Prostate gland (tissue), 2 donors: ENCODE data around the gene CNTNAP2. TPM values are rescaled to one million over a fixed set of nuclear protein-coding genes. Genes with fewer than 3 reads are reported as not detected.

Experiments used
- DNase-seq: peaks from one replicate; pipeline ENCODE4 v3.0.0-alpha.2; 2019; ENCODE audit warnings: low spot score
- H3K27ac ChIP-seq, 2 donors: fragments of 200-600 bp; sonication (generic); 2 replicates each; pipeline ENCODE4 v1.5.1; 2017 to 2019
- H3K27me3 ChIP-seq: fragments of 200-600 bp; sonication (generic); replicated peaks from 2 replicates; pipeline ENCODE4 v1.5.1; 2019; ENCODE audit not compliant: insufficient read depth
- H3K36me3 ChIP-seq, 2 donors: fragments of 200-600 bp; sonication (generic); 1 replicate in 1 of 2; 2 replicates in 1 of 2; pipeline versions ENCODE4 v1.5.1 to v1.8.1; 2017 to 2019
- H3K4me1 ChIP-seq: fragments of 200-600 bp; sonication (generic); replicated peaks from 2 replicates; pipeline ENCODE4 v1.5.1; 2019
- H3K4me3 ChIP-seq, 2 donors: fragments of 200-600 bp; sonication (generic); 2 replicates each; pipeline ENCODE4 v1.5.1; 2017 to 2019
- H3K9me3 ChIP-seq: fragments of 200-600 bp; sonication (generic); 2 replicates; pipeline ENCODE4 v1.5.1; 2017
- POLR2A ChIP-seq: fragments of 450-650 bp; IDR thresholded peaks from one replicate; pipeline ENCODE4 v1.6.1; 2016; ENCODE audit warnings: antibody characterized with exemption, mild to moderate bottlenecking
- POLR2AphosphoS5 ChIP-seq: sonication (generic); formaldehyde crosslinking; IDR thresholded peaks from one replicate; pipeline ENCODE4 v1.6.1; 2017; ENCODE audit warnings: antibody characterized with exemption
- WGBS: methylation state at CpG from one replicate; pipeline ENCODE4 v1.1.5; 2018; 5-methylcytosine and 5-hydroxymethylcytosine counted together
- intact Hi-C: fragments of 100-400 bp; cut with DNase I; formaldehyde crosslinking; loops from one replicate; pipeline ENCODE4 v1.14.2; 2022
- total RNA-seq, 2 donors: library from RNA; depleted of rRNA; stranded (reverse); fragments of >200 nt; gene quantifications; one replicate each; pipeline ENCODE4 v1.1.0, GENCODE V29; 2016
- TF ChIP-seq, protein P1 (sequence below), 4 experiments: fragments of 200-600 bp in 2 of 4; fragments of 450-650 bp in 2 of 4; sonication (generic) in 2 of 4; IDR thresholded peaks; 1 replicate in 3 of 4; 2 replicates in 1 of 4; pipeline ENCODE4 v1.5.1; 2016 to 2019; ENCODE audit warnings: antibody characterized with exemption in 4 of 4, mild to moderate bottlenecking in 2 of 4, moderate library complexity in 2 of 4

Gene CNTNAP2
- total RNA-seq, 2 donors from 2014 or later: 10.6 to 43.7 TPM

DNA sequence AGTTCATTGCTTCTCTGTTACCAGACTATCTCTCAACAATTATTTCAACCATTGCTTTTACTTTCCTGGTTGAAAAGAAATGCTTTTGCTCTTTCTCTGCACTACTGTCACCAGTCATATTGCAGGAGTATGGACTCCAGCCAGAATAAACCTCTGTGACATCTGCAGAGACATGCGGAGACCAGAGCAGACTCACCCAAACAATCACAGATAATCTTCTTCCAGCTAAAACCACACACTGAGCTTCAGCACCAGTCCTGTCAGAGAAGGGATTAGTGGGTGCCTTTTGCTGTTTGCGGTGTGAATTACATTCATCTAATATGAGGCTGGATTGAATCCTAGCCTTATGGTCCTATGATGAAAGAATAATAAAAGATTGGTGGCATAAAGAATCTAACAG, 258.6 kb downstream of the CNTNAP2 start:
- 30% methylated on average over 2 of the region's 2 CpGs for WGBS
- no peaks in the 10 kb centered on the region for H3K36me3 ChIP-seq
- no peak overlapping the region for H3K27ac ChIP-seq
- no peak overlapping the region for H3K4me3 ChIP-seq
- intact Hi-C loops: no loop called here
- H3K27me3 ChIP-seq: no peaks in the 10 kb centered on the region
- no peaks in the 10 kb centered on the region for H3K9me3 ChIP-seq
- TF ChIP-seq POLR2AphosphoS5: no peak
- no peak for TF ChIP-seq POLR2A
- TF ChIP-seq, protein P1, sequence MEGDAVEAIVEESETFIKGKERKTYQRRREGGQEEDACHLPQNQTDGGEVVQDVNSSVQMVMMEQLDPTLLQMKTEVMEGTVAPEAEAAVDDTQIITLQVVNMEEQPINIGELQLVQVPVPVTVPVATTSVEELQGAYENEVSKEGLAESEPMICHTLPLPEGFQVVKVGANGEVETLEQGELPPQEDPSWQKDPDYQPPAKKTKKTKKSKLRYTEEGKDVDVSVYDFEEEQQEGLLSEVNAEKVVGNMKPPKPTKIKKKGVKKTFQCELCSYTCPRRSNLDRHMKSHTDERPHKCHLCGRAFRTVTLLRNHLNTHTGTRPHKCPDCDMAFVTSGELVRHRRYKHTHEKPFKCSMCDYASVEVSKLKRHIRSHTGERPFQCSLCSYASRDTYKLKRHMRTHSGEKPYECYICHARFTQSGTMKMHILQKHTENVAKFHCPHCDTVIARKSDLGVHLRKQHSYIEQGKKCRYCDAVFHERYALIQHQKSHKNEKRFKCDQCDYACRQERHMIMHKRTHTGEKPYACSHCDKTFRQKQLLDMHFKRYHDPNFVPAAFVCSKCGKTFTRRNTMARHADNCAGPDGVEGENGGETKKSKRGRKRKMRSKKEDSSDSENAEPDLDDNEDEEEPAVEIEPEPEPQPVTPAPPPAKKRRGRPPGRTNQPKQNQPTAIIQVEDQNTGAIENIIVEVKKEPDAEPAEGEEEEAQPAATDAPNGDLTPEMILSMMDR (IDR thresholded peaks at IDR 0.05): no peak
- no peak for DNase-seq
- no peaks in the 10 kb centered on the region for H3K4me1 ChIP-seq

GRCh38 chr7:146378196-146378595, 261.6 kb downstream of the CNTNAP2 start:
- no peaks in the 10 kb centered on the region for H3K36me3 ChIP-seq
- 95% methylated on average over 2 of the region's 2 CpGs for WGBS
- H3K4me3 ChIP-seq: no peak overlapping the region
- DNase-seq: no peak
- no peaks in the 10 kb centered on the region for H3K9me3 ChIP-seq
- no peak overlapping the region for H3K27ac ChIP-seq
- intact Hi-C loops: no loop called here
- H3K4me1 ChIP-seq: no peaks in the 10 kb centered on the region
- TF ChIP-seq POLR2AphosphoS5 (no peak), POLR2A (no peak)
- TF ChIP-seq, protein P1 (IDR thresholded peaks at IDR 0.05): no peak
- no peaks in the 10 kb centered on the region for H3K27me3 ChIP-seq

DNA sequence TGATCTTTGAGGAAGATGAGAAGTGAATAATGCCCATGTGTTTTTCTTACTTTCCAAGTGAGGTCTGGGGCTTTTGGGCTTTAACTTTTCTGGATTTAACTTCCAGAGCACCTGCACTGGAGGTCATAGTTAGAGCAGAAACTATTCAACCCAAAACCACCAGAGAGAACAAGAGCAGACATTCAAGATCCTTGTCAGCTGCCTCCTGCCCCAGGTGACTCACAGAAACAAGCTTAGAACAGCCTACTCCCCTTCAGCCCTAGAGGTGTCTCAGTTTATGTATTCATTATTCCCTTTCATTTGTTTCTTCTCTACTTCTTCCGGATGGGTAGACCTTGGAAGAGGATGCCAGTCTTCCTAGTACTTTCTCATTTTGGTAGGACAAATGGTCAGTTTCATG, 270.5 kb downstream of the CNTNAP2 start:
- TF ChIP-seq POLR2A (no peak), POLR2AphosphoS5 (no peak)
- TF ChIP-seq, protein P1 (IDR thresholded peaks at IDR 0.05): no peak
- no peaks in the 10 kb centered on the region for H3K27me3 ChIP-seq
- H3K27ac ChIP-seq: no peak overlapping the region
- intact Hi-C loops: no loop called here
- H3K4me1 ChIP-seq: no peaks in the 10 kb centered on the region
- 94% methylated on average over 1 of the region's 1 CpG for WGBS
- H3K9me3 ChIP-seq: no peaks in the 10 kb centered on the region
- DNase-seq: no peak
- H3K4me3 ChIP-seq: no peak overlapping the region
- H3K36me3 ChIP-seq: no peaks in the 10 kb centered on the region

DNA sequence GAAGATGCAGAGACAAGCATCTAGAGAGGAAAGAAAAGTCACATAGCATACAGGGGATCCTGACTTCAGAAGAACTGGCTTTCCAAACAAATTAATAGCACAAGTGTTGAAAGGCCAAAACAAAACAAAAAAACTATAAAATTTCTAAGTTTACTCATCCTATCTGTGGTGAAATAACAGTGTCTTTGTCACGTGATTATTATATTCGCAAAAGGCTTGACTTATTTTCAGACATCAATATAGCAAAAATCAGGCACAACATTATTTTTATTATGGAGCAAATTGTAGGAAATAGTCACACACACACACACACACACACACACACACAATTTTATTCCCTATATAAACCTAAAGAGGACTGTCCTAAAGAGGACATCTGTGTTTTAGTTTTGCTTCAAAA, 272.3 kb downstream of the CNTNAP2 start:
- Histone ChIP-seq H3K27me3 (no peaks in the 10 kb centered on the region), H3K4me1 (no peaks in the 10 kb centered on the region), H3K27ac (no peak overlapping the region), H3K36me3 (no peaks in the 10 kb centered on the region), H3K4me3 (no peak overlapping the region), H3K9me3 (no peaks in the 10 kb centered on the region)
- intact Hi-C loops: no loop called here
- TF ChIP-seq, protein P1 (IDR thresholded peaks at IDR 0.05): no peak
- TF ChIP-seq POLR2A: no peak
- TF ChIP-seq POLR2AphosphoS5: no peak
- DNase-seq: no peak
- WGBS: 58% methylated on average over 2 of the region's 2 CpGs

DNA sequence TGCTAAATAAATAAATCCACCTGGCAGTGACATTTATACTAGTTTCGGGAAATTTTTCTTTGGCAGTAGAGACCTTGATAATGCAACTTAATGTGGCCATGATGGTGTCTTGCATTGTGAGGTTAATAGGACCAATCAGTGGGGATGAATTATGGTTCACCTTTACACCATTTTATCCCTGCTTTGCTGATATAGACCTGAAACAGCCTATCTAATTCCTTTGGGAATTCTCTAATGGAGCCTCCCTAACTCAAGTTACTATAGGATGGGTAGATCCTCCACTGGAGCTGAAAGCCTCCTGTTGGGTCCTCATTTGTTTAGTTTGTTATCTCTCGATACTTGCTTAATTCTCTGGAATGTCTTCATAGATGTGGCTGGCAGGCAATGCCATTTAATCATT, 276.7 kb downstream of the CNTNAP2 start:
- TF ChIP-seq, protein P1 (IDR thresholded peaks at IDR 0.05): no peak
- TF ChIP-seq POLR2A (no peak), POLR2AphosphoS5 (no peak)
- DNase-seq: no peak
- 80% methylated on average over 2 of the region's 2 CpGs for WGBS
- H3K9me3 ChIP-seq: no peaks in the 10 kb centered on the region
- no peak overlapping the region for H3K4me3 ChIP-seq
- no peak overlapping the region for H3K27ac ChIP-seq
- H3K27me3 ChIP-seq: no peaks in the 10 kb centered on the region
- intact Hi-C loops: no loop called here
- H3K36me3 ChIP-seq: no peaks in the 10 kb centered on the region
- no peaks in the 10 kb centered on the region for H3K4me1 ChIP-seq
